ENCODE data around the gene C1QB. TPM values are rescaled to one million over a fixed set of nuclear protein-coding genes. Genes with fewer than 3 reads are reported as not detected.

Gene C1QB
- total and polyA plus RNA-seq, 4 donors: 93.9 to 335 (median 143) TPM

DNA sequence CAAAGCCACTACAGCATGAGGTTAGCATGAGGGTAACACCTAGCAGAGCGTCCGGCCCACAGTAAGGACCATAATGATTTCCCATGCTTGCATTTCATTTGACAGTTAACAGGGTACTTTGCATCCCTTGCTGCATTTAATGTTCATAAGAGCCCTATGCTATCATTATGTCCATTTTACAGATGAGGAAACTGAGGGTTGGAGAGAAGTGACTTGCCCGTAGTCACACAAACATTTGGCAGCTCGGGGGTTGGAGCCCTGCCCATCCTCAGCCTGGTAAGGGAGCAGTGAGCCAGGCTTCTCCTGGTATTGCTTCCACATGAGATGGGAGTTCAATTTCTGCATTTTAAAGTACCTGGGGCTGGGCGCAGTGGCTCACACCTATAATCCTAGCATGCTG is 41.1 kb downstream of the C1QB start (continued):
- TF ChIP-seq, protein P1, sequence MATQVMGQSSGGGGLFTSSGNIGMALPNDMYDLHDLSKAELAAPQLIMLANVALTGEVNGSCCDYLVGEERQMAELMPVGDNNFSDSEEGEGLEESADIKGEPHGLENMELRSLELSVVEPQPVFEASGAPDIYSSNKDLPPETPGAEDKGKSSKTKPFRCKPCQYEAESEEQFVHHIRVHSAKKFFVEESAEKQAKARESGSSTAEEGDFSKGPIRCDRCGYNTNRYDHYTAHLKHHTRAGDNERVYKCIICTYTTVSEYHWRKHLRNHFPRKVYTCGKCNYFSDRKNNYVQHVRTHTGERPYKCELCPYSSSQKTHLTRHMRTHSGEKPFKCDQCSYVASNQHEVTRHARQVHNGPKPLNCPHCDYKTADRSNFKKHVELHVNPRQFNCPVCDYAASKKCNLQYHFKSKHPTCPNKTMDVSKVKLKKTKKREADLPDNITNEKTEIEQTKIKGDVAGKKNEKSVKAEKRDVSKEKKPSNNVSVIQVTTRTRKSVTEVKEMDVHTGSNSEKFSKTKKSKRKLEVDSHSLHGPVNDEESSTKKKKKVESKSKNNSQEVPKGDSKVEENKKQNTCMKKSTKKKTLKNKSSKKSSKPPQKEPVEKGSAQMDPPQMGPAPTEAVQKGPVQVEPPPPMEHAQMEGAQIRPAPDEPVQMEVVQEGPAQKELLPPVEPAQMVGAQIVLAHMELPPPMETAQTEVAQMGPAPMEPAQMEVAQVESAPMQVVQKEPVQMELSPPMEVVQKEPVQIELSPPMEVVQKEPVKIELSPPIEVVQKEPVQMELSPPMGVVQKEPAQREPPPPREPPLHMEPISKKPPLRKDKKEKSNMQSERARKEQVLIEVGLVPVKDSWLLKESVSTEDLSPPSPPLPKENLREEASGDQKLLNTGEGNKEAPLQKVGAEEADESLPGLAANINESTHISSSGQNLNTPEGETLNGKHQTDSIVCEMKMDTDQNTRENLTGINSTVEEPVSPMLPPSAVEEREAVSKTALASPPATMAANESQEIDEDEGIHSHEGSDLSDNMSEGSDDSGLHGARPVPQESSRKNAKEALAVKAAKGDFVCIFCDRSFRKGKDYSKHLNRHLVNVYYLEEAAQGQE (IDR thresholded peaks at IDR 0.05): no peak
- TF ChIP-seq GABPA (IDR thresholded peaks at IDR 0.05 in 1 of 2, conservative IDR thresholded peaks at IDR 0.05 in 1 of 2) (no peak), SP1 (IDR thresholded peaks at IDR 0.05) (no peak)

GRCh38 chr1:22696610-22697009 is 43.6 kb downstream of the C1QB start:
- no peaks in the 10 kb centered on the region for H3K27me3 ChIP-seq (ENCODE audit: control insufficient read depth in 4 of 4, insufficient read depth in 4 of 4, low read length in 3 of 4)
- 79% methylated on average over 3 of the region's 3 CpGs for WGBS
- H3K9me3 ChIP-seq (ENCODE audit: control insufficient read depth in 4 of 4, low read length in 3 of 4): no peaks in the 10 kb centered on the region
- no peaks in the 10 kb centered on the region for H3K36me3 ChIP-seq (ENCODE audit: control insufficient read depth in 4 of 4, insufficient read depth in 3 of 4, low read depth in 1 of 4, low read length in 3 of 4)
- no peak for DNase-seq (ENCODE audit: low spot score)
- no peak overlapping the region for H3K4me3 ChIP-seq (ENCODE audit: low read depth in 1 of 3, low read length in 3 of 3)
- no peaks in the 10 kb centered on the region for H3K4me1 ChIP-seq (ENCODE audit: control insufficient read depth in 4 of 4, insufficient read depth in 4 of 4, low read length in 3 of 4)
- TF ChIP-seq FOXA1 (IDR thresholded peaks at IDR 0.05) (no peak), RXRA (IDR thresholded peaks at IDR 0.05) (no peak), GABPA (IDR thresholded peaks at IDR 0.05 in 1 of 2, conservative IDR thresholded peaks at IDR 0.05 in 1 of 2) (no peak), JUND (IDR thresholded peaks at IDR 0.05) (no peak), YY1 (IDR thresholded peaks at IDR 0.05) (no peak), TAF1 (conservative IDR thresholded peaks at IDR 0.05) (no peak)
- TF ChIP-seq, protein P2, sequence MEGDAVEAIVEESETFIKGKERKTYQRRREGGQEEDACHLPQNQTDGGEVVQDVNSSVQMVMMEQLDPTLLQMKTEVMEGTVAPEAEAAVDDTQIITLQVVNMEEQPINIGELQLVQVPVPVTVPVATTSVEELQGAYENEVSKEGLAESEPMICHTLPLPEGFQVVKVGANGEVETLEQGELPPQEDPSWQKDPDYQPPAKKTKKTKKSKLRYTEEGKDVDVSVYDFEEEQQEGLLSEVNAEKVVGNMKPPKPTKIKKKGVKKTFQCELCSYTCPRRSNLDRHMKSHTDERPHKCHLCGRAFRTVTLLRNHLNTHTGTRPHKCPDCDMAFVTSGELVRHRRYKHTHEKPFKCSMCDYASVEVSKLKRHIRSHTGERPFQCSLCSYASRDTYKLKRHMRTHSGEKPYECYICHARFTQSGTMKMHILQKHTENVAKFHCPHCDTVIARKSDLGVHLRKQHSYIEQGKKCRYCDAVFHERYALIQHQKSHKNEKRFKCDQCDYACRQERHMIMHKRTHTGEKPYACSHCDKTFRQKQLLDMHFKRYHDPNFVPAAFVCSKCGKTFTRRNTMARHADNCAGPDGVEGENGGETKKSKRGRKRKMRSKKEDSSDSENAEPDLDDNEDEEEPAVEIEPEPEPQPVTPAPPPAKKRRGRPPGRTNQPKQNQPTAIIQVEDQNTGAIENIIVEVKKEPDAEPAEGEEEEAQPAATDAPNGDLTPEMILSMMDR (IDR thresholded peaks at IDR 0.05; ENCODE audit: low read depth, low read length, missing input control): no peak
- no peak overlapping the region for H3K9ac ChIP-seq (ENCODE audit: low read depth in 1 of 2, low read length in 2 of 2)
- no peak overlapping the region for H3K27ac ChIP-seq (ENCODE audit: low read depth in 1 of 2, low read length in 2 of 2)

DNA sequence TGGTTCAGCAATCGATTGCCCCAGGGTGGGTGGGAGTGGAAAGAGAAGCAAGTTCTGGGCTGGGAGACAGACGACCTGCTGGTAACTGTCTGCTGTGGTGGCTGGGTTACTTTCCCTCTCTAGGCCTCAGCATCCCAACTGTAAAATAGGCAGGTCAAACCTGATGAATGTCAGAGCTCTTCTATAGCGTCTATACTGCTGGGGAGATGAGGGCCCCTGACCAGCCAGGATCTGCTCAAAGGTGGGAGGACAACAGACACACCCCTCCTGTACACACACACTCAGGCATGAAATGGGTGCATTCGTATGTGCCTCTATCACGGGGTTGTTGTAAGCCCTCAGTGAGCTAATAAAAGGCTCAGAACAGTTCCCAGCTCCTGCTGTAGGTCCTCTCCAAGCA is 44.9 kb downstream of the C1QB start:
- no peaks in the 10 kb centered on the region for H3K36me3 ChIP-seq (ENCODE audit: control insufficient read depth in 4 of 4, insufficient read depth in 3 of 4, low read depth in 1 of 4, low read length in 3 of 4)
- no peak overlapping the region for H3K9ac ChIP-seq (ENCODE audit: low read depth in 1 of 2, low read length in 2 of 2)
- no peak overlapping the region for H3K27ac ChIP-seq (ENCODE audit: low read depth in 1 of 2, low read length in 2 of 2)
- no peak for DNase-seq (ENCODE audit: low spot score)
- no peak overlapping the region for H3K4me3 ChIP-seq (ENCODE audit: low read depth in 1 of 3, low read length in 3 of 3)
- no peak for TF ChIP-seq GABPA (IDR thresholded peaks at IDR 0.05 in 1 of 2, conservative IDR thresholded peaks at IDR 0.05 in 1 of 2)
- no peak for TF ChIP-seq TAF1 (conservative IDR thresholded peaks at IDR 0.05)
- WGBS: 70% methylated on average over 5 of the region's 5 CpGs
- H3K9me3 ChIP-seq (ENCODE audit: control insufficient read depth in 4 of 4, low read length in 3 of 4): no peaks in the 10 kb centered on the region
- no peaks in the 10 kb centered on the region for H3K27me3 ChIP-seq (ENCODE audit: control insufficient read depth in 4 of 4, insufficient read depth in 4 of 4, low read length in 3 of 4)
- no peaks in the 10 kb centered on the region for H3K4me1 ChIP-seq (ENCODE audit: control insufficient read depth in 4 of 4, insufficient read depth in 4 of 4, low read length in 3 of 4)

Measured in liver (tissue), 9 donors.